Measurements from ENCODE around the gene OGG1.

OGG1 gene

GRCh38 chr3:9729419-9729818 is 20.3 kb upstream of the OGG1 start:
- no peak for DNase-seq

DNA sequence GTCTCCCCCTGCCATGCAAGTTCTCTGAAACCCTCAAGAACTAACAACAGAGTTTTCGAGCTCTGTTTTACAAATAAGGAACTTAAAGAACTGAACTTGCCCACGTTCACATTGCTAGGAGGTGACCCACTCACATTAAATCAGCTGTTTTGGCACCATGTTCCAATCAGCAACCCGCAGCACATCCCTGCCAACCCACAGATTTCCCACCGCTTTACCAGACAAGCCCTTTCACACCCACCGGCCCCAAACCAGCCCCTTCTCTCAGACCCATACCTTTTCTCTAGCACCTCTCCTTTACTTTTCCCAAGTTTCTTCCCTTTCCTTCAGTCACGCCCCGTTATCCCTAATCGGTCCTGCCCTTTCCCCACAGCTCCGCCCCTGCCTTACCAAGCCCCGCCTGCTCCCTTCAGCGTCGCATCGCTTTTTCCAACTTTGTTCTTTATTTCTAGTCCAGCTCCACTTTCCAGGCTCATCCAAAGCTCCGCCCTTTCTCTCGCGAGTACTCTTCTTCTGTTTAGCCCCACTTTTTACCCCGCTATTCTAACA is 19.0 kb upstream of the OGG1 start:
- no peak for DNase-seq

DNA sequence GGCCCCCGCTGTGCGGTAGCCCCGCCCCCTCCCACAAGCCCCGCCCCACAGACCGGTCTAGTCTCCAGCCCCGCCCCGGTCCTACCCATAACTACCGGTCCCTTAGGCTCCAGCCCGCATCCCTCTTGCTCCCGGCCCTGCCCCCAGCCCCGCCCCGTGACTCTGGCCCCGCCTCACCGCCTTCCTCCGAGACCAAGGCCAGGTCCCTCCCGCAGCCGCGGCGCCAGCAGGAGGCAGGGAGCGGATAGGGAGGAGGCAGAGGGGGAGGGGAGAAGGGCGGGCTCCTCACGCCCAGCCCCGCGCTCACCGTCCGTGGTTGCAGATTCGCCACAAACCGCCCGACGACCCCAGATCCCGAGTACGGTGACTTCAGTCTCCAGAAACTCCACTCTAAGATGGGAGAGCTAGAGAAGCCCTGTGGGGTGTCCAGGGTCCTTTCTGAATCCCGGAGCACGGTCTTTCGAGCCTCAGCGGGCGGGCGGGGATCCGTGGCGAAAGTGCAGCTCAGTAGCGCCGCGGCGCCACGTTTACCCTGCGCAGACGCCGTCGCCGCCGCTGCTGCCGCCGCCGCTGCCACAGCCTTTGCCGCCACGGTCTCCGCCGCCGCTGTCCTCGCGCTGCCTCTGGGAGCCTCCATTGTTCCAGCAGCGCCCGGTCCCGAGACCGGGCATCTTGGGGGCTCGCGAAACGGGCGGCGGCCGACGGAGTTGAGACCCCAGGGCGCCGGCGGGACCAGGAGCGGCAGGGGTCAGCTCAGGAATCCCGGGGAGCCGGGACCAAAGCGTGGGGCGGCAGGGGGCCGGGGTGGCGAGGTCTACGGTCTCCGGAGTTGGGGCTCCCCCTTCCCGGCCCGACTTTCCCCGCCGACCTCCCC is 18.3 kb upstream of the OGG1 start, which contains the start of gene BRPF1:
TSS of gene BRPF1 (plus strand) at position 530 of the 874 bp plus-strand sequence. CDS start 2,406 bp downstream, outside the sequence.
- peak; percentile 56 for DNase-seq

DNA sequence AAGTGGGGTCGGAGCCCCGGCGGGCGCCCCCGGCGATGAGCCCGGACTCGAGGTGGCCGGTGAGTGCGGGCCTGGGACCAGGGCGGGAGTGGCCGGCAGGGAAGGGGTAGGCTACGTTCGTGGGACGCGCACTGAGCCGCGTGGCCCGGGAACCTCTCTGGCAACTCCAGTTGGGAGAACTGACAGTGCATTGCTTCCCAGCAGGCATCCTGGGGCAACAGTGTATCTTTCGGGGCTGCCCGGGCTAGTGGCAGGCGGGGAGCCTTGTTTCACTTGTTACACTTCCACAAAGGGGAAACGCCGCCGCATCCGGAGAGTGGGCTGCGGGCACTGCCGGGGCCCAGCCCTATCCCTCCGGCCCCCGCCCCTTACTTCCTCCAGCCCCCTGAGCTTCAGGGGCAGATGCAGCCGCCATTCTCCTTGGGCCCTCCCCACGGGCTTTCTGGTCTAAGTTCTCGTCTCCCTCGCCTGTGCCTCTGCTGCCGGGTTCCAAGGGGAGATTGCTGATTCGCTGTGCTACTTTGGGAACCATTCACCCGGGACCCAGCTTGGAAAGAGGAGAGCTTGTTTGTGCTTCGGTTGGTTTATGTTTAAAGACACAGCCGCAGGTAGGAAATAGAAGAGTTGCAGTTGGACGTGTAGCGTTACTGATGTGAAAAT is 17.5 kb upstream of the OGG1 start:
- DNase-seq = peak; percentile 3

DNA sequence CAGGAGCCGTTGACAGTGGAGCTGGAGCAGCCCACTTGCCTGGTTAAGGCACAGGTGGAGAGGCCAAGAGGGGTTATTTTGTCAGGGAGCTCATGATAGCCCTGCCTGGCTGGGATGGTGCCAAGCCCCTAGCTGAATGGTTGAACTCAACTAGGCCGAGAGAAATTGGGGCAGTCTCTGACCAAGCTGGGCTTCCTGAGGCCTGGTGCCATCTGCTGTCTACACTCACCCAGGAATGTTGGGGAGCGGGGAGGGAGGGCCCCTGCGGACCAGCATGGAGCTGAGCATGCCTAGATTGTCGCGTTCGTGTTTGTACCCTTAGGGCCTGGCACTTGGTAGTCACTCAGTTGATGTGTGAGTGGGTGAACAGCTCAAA is 17.0 kb upstream of the OGG1 start:
- no peak for DNase-seq

- DNase-seq = no peak
These were observed 12.9 kb upstream of the OGG1 start for GRCh38 chr3:9736831-9737230.

GRCh38 chr3:9739181-9739580 is 10.6 kb upstream of the OGG1 start:
- no peak for DNase-seq

- no peak for DNase-seq
These were observed 7.2 kb upstream of the OGG1 start for GRCh38 chr3:9742560-9742959.

- DNase-seq = no peak
These were observed 6.2 kb upstream of the OGG1 start for GRCh38 chr3:9743548-9743947.

DNA sequence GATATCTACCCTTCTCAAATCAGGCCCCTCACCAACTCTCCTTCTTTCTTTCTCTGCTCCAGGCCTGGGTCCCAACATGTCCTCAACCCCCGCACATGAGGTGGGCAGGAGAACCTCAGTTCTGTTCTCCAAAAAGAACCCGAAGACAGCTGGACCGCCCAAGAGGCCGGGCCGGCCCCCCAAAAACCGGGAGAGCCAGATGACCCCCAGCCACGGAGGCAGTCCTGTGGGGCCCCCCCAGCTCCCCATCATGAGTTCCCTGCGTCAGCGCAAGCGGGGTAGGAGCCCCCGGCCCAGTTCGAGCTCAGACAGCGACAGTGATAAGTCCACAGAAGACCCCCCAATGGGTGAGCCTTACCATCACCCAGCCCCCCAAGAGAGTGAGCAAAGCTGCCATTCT is 5.6 kb upstream of the OGG1 start:
- DNase-seq = no peak

DNA sequence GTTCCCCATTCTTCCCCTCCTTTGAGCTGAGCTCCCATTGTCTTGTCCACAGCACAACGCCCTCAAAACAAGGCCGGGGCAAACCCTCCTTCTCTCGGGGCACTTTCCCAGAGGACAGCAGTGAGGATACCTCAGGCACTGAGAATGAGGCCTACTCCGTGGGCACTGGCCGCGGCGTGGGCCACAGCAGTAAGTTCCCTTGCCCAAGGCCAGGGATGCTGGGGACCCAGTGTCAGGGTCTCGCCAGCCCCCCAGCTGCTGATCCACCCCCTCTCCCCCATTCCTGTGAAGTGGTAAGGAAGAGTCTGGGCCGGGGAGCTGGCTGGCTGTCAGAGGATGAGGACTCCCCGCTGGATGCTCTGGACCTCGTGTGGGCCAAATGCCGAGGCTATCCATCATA is 4.2 kb upstream of the OGG1 start:
- no peak for DNase-seq

- no peak for DNase-seq
These were observed 3.4 kb upstream of the OGG1 start for GRCh38 chr3:9746330-9746729.

DNA sequence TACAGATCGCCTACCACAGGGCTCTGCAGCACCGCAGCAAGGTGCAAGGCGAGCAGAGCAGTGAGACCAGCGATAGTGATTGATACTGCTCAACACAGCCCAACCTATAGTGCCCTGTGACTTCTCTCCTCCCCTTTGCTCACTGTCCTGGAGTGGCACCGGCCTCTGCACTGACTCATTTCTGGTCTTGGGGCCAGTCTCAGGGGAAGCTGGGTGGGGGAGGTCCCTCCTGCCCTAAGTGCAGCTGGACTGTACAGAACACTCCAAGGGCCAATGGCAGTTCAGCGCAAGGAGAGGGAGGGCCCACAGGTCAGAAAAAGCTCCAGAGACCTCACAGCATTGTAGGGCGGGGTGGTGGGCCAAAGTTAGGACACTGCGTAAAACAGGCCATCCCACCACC is 2.5 kb upstream of the OGG1 start:
- DNase-seq = no peak

- DNase-seq = no peak
These were observed 1.7 kb upstream of the OGG1 start for GRCh38 chr3:9748031-9748430.

- no peak for DNase-seq
These were observed 482 bp upstream of the OGG1 start for GRCh38 chr3:9749296-9749644.

DNA sequence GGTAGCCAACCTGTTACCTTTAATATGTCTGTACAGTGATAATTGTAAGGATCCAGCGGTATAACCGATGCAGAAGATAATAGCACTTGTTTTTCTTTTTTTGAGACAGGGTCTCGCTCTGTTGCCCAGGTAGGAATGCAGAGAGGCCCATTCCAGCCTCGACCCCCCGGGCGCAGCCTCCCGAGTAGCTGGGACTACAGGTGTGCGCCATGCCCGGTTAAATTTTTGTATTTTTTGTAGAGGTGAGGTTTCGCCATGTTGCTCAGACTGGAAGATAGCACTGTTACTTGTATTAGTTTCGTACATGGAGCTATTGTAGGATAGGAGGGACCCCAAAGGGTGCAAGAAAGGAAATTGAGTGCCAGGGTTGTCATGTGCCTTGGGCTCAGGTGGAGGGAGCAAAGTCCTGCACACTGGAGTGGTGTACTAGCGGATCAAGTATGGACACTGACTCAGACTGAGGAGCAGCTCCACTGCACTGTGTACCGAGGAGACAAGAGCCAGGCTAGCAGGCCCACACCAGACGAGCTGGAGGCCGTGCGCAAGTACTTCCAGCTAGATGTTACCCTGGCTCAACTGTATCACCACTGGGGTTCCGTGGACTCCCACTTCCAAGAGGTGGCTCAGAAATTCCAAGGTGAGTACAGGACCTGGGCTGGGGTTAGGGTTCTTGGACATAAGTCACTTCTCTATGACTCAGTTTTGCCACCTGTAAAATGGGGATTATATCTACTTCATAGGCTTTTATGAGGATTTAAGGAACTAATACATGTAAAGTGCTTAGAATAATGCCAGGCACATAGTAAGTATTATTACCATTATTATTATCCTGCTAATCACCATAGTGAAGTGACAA is 1.0 kb downstream of the OGG1 start:
- DNase-seq = no peak

DNA sequence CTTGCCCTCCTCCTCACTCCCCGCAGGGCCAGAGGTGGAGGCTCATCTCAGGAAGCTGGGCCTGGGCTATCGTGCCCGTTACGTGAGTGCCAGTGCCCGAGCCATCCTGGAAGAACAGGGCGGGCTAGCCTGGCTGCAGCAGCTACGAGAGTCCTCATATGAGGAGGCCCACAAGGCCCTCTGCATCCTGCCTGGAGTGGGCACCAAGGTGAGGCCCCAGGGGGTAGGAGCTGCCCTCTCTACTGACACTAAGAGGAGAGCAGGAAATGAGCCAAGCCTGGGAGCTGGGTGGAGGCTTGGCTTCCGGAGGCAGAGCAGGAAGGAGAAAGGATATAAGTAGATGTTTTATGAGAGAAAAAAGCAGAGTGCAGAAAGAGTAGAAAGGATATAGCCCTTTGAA is 4.9 kb downstream of the OGG1 start:
- no peak for DNase-seq

DNA sequence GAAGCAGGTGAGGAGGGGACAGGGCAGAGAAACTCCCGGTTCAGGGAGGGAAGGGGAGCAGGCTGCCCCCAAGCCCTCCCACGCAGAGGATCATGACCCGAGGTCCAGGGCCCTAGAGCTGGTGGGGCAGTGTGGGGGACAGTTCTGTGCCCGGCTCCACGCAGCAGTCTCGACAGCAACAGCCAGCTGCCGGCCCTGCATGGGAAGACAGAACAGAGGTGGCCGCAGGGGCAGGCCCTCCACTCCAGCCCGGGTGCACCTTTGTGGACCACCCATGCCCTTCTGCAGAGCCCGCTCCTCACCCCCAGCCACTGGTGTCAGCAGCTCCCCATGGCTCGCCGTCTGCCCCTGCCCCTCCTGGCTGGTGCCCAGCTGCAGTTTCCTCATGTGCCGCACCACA is 7.7 kb downstream of the OGG1 start:
- no peak for DNase-seq

DNA sequence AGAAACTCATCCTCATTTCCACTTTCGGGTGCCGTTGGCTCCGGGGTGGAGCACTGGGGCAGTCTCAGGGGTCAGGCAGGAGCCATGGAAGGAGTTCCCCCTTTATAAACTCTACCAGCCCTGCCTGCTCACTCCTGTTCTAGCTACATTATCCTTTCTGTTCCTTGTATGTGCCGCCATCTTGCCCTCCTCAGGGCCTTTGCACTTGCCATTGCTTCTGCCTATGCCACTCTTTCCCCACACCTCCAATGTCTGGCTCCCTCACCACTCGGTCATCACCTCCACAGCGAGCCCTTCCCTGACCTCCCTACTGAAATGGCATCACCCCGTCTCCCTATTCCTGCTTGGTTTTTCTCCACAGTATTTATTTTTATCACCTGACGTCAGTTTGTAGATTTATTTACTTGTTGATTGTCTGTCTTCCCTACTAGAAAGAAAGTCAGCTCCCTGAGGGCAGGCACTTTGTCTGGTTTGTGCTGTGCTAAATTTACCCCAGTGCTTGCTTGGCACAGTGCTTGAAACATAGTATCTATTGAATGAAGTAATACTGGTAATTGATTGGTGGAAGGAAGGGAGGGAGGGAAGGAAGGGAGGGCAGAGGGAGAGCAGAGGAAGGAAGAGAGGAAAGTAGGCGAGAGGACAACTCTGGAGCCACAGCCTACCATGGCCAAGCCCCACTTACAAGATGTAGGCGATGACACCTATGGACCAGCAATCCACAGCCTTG is 11.2 kb downstream of the OGG1 start:
- no peak for DNase-seq

DNA sequence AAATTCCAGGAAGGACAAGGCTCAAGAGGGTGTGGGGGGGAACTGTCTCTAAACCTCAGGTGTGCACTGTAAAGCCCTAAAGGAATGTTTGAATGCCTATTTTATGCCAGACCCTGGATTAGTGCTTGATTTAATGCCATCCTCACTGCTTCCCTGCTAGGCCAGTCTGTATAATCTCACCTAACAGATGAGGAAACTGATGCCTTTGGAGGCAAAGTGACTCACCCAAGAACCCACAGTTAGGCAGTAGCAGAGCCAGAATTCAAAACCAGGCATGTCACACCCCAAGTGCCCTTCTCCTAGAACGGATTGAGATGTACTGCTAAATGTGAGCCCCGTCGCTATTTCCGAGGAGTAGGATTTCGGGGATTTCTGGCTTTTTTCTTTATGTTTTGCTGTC is 12.2 kb downstream of the OGG1 start:
- no peak for DNase-seq

- DNase-seq = no peak
These were observed 13.1 kb downstream of the OGG1 start for GRCh38 chr3:9762871-9763270.

- DNase-seq = no peak
These were observed 16.1 kb downstream of the OGG1 start for GRCh38 chr3:9765865-9766264.

- no peak for DNase-seq
These were observed 17.7 kb downstream of the OGG1 start for GRCh38 chr3:9767418-9767817.
